Measurements from ENCODE around the gene GRPEL1. TPM values are rescaled to one million over a fixed set of nuclear protein-coding genes. Genes with fewer than 3 reads are reported as not detected.

Gene GRPEL1
- total and polyA plus RNA-seq, 9 of the 15 experiments (the other 6 are each of a cell fraction or from before 2014, with no cell fraction given), result 43.4 to 192 (median 86.6) TPM

DNA sequence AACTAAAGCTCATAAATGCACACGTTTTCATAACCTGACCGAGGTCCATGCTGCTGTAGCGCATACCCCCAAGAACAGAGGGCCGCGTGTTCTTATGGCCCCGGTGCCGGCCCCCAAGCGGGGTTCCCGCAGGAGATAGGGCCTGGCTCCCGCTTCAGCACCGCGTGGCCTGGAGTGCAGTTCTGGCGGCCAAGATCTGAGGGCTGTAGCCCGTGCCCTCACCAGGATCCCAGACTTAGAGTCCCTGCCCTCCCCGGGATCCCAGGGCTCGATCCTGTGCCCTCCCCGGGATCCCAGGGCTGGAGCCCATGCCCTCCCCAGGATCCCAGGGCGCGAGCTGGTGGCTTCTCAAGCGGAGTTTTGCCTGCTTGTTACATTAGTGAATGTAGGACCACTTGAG is 1.0 kb upstream of the GRPEL1 start (continued):
- TF ChIP-seq, protein P1, sequence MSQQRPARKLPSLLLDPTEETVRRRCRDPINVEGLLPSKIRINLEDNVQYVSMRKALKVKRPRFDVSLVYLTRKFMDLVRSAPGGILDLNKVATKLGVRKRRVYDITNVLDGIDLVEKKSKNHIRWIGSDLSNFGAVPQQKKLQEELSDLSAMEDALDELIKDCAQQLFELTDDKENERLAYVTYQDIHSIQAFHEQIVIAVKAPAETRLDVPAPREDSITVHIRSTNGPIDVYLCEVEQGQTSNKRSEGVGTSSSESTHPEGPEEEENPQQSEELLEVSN (IDR thresholded peaks at IDR 0.05; ENCODE audit: borderline replicate concordance in 1 of 2, extremely low read depth in 1 of 2, insufficient read depth in 1 of 2, insufficient read length in 1 of 2, low read depth in 1 of 2, low read length in 1 of 2, poor library complexity in 1 of 2, severe bottlenecking in 1 of 2), result peak; percentile 80 to 95
- TF ChIP-seq KAT8 (IDR thresholded peaks at IDR 0.05; ENCODE audit: low read depth) (no peak), CBFA2T3 (IDR thresholded peaks at IDR 0.05) (no peak), SMARCE1 (IDR thresholded peaks at IDR 0.05) (no peak), FOXA3 (CRISPR knock-in tag; conservative IDR thresholded peaks at IDR 0.05 in 1 of 2, IDR thresholded peaks at IDR 0.05 in 1 of 2) (no peak), HDAC2 (IDR thresholded peaks at IDR 0.05) (no peak), SMARCA5 (IDR thresholded peaks at IDR 0.05) (no peak), ZNF239 (CRISPR knock-in tag; IDR thresholded peaks at IDR 0.05) (no peak), ZNF23 (CRISPR knock-in tag; IDR thresholded peaks at IDR 0.05) (no peak), ZBTB1 (CRISPR knock-in tag; IDR thresholded peaks at IDR 0.05; ENCODE audit: borderline replicate concordance, low read depth) (no peak), FIP1L1 (IDR thresholded peaks at IDR 0.05; ENCODE audit: low read depth, low read length, poor library complexity, severe bottlenecking) (no peak), RAD51 (IDR thresholded peaks at IDR 0.05; ENCODE audit: borderline replicate concordance, low read depth) (no peak), ZNF583 (CRISPR knock-in tag; IDR thresholded peaks at IDR 0.05) (no peak), FUS (optimal IDR thresholded peaks at IDR 0.05; ENCODE audit: low read depth, low read length) (no peak)
- TF ChIP-seq, protein P2, sequence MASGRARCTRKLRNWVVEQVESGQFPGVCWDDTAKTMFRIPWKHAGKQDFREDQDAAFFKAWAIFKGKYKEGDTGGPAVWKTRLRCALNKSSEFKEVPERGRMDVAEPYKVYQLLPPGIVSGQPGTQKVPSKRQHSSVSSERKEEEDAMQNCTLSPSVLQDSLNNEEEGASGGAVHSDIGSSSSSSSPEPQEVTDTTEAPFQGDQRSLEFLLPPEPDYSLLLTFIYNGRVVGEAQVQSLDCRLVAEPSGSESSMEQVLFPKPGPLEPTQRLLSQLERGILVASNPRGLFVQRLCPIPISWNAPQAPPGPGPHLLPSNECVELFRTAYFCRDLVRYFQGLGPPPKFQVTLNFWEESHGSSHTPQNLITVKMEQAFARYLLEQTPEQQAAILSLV (tag; IDR thresholded peaks at IDR 0.05), result no peak
- TF ChIP-seq, protein P3, sequence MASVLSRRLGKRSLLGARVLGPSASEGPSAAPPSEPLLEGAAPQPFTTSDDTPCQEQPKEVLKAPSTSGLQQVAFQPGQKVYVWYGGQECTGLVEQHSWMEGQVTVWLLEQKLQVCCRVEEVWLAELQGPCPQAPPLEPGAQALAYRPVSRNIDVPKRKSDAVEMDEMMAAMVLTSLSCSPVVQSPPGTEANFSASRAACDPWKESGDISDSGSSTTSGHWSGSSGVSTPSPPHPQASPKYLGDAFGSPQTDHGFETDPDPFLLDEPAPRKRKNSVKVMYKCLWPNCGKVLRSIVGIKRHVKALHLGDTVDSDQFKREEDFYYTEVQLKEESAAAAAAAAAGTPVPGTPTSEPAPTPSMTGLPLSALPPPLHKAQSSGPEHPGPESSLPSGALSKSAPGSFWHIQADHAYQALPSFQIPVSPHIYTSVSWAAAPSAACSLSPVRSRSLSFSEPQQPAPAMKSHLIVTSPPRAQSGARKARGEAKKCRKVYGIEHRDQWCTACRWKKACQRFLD (CRISPR knock-in tag; IDR thresholded peaks at IDR 0.05), result no peak
- TF ChIP-seq, protein P4, sequence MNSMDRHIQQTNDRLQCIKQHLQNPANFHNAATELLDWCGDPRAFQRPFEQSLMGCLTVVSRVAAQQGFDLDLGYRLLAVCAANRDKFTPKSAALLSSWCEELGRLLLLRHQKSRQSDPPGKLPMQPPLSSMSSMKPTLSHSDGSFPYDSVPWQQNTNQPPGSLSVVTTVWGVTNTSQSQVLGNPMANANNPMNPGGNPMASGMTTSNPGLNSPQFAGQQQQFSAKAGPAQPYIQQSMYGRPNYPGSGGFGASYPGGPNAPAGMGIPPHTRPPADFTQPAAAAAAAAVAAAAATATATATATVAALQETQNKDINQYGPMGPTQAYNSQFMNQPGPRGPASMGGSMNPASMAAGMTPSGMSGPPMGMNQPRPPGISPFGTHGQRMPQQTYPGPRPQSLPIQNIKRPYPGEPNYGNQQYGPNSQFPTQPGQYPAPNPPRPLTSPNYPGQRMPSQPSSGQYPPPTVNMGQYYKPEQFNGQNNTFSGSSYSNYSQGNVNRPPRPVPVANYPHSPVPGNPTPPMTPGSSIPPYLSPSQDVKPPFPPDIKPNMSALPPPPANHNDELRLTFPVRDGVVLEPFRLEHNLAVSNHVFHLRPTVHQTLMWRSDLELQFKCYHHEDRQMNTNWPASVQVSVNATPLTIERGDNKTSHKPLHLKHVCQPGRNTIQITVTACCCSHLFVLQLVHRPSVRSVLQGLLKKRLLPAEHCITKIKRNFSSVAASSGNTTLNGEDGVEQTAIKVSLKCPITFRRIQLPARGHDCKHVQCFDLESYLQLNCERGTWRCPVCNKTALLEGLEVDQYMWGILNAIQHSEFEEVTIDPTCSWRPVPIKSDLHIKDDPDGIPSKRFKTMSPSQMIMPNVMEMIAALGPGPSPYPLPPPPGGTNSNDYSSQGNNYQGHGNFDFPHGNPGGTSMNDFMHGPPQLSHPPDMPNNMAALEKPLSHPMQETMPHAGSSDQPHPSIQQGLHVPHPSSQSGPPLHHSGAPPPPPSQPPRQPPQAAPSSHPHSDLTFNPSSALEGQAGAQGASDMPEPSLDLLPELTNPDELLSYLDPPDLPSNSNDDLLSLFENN (IDR thresholded peaks at IDR 0.05; ENCODE audit: low read depth in 2 of 2, low read length in 2 of 2), result no peak
- TF ChIP-seq, protein P5, sequence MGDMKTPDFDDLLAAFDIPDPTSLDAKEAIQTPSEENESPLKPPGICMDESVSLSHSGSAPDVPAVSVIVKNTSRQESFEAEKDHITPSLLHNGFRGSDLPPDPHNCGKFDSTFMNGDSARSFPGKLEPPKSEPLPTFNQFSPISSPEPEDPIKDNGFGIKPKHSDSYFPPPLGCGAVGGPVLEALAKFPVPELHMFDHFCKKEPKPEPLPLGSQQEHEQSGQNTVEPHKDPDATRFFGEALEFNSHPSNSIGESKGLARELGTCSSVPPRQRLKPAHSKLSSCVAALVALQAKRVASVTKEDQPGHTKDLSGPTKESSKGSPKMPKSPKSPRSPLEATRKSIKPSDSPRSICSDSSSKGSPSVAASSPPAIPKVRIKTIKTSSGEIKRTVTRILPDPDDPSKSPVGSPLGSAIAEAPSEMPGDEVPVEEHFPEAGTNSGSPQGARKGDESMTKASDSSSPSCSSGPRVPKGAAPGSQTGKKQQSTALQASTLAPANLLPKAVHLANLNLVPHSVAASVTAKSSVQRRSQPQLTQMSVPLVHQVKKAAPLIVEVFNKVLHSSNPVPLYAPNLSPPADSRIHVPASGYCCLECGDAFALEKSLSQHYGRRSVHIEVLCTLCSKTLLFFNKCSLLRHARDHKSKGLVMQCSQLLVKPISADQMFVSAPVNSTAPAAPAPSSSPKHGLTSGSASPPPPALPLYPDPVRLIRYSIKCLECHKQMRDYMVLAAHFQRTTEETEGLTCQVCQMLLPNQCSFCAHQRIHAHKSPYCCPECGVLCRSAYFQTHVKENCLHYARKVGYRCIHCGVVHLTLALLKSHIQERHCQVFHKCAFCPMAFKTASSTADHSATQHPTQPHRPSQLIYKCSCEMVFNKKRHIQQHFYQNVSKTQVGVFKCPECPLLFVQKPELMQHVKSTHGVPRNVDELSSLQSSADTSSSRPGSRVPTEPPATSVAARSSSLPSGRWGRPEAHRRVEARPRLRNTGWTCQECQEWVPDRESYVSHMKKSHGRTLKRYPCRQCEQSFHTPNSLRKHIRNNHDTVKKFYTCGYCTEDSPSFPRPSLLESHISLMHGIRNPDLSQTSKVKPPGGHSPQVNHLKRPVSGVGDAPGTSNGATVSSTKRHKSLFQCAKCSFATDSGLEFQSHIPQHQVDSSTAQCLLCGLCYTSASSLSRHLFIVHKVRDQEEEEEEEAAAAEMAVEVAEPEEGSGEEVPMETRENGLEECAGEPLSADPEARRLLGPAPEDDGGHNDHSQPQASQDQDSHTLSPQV (IDR thresholded peaks at IDR 0.05), result peak; percentile 48; the same call in 1 of the 2 replicates

All from K562 (cell line).